GM12873 (cell line): ENCODE measurements around the gene CDH13.

Experiments
- TF ChIP-seq, protein P1 (sequence below): IDR thresholded peaks from 2 replicates; pipeline ENCODE4 v1.5.1; 2012; ENCODE audit warnings: low read depth, mild to moderate bottlenecking, moderate library complexity, low read length, control low read depth; ENCODE audit not compliant: insufficient read depth; ENCODE audit errors: missing control alignments

The CDH13 gene

GRCh38 chr16:82980810-82981209, 354.0 kb downstream of the CDH13 start:
- TF ChIP-seq, protein P1, sequence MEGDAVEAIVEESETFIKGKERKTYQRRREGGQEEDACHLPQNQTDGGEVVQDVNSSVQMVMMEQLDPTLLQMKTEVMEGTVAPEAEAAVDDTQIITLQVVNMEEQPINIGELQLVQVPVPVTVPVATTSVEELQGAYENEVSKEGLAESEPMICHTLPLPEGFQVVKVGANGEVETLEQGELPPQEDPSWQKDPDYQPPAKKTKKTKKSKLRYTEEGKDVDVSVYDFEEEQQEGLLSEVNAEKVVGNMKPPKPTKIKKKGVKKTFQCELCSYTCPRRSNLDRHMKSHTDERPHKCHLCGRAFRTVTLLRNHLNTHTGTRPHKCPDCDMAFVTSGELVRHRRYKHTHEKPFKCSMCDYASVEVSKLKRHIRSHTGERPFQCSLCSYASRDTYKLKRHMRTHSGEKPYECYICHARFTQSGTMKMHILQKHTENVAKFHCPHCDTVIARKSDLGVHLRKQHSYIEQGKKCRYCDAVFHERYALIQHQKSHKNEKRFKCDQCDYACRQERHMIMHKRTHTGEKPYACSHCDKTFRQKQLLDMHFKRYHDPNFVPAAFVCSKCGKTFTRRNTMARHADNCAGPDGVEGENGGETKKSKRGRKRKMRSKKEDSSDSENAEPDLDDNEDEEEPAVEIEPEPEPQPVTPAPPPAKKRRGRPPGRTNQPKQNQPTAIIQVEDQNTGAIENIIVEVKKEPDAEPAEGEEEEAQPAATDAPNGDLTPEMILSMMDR: no peak

- TF ChIP-seq, protein P1: no peak
These were observed 361.0 kb downstream of the CDH13 start for GRCh38 chr16:82987767-82988166.

- TF ChIP-seq, protein P1: no peak
These were observed 363.4 kb downstream of the CDH13 start for GRCh38 chr16:82990155-82990554.

- TF ChIP-seq, protein P1: no peak
These were observed 364.6 kb downstream of the CDH13 start for GRCh38 chr16:82991410-82991809.

DNA sequence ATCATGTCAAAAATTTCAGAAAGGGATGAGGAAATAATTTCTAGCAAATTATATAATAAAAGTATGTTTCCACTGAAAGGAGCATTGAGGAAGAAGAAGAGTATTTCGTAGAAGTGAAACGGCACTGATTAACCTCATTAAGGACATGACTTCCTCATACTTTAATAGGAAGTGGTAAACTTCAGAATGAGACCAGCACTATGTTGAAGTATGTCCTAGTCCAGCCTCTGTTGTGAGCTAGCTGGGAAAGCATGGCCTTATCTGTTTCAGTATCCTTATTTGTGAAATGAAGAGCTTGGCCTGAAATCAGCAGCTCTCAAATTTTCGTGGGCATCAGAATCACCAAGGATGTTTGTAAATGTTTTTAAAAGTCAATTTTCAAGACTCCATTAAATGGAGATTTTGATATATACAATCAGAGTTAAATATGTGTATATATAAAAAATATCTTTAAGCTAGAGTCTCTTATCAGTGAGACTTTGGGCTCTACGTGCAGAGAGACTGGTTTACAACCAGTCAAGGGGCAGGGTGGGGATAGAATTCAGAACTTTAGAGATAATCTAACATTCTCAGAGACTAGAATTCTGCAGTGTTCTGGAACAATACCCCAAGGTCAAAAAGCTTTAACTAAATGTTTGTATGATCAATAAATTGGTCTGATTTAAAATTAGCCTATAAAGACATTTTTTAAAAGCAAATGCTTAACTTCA, 365.4 kb downstream of the CDH13 start:
- TF ChIP-seq, protein P1: no peak

DNA sequence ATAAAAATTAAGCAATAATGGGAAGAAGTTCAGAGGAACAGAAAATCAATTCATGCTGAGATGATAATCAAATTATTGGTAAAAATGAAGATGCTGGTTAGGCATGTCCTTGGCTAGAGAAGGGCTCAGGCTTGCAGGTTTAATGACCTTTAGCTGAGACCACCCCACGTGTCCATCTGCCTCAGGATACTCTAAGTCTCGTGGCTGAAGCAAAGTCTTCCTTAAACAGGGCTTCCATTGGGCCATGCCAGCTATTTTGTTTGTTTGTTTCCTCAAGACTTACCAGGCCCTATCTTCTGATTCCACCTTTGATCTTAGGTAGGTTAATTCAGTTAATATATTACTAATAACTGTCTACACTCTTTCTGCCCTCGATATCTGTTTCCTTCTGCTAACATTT, 366.0 kb downstream of the CDH13 start:
- TF ChIP-seq, protein P1: no peak

- TF ChIP-seq, protein P1: no peak
These were observed 366.6 kb downstream of the CDH13 start for GRCh38 chr16:82993415-82993814.

DNA sequence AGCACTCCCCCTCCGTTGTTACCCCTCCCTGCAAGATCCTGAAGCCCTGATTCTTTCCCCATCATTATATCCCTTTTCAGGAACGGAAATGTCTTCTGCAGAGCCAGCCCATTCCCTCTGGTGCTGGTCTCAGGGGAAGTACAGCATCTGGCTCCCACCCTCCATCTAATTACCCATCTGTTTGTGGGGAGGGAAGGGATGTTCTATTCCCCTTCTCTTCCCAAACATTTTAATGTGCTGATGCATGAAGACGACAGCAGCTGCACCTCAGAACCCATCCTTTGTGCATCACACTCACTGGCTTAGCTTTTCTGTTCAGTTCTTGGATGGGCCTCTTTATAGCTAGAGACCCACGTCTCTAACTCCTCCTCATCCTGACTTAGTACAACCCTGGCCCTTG, 367.2 kb downstream of the CDH13 start:
- TF ChIP-seq, protein P1: no peak
